Measurements from ENCODE around the gene SAT1.

DNA sequence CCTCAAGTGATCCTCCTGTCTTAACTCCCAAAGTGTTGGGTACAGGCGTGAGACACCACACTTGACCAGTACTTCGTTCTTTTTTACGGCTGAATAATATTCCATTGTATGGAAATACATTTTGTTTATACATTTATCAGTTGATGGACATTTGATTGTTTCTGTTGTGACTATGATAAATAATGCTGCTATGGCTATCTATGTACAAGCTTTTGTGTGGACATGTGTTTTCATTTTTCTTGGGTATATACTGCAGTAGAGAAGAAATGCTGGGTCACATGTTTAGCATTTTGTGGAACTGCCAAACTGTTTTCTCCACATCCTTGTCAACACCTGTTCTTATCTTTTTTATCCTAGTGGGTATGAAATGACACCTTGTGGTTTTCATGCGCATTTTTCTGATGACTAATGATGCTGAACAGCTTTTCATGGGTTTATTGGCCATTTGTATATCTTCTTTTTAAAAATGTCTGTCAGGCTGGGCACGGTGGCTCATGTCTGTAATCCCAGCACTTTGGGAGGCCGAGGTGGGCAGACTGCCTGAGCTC lies 37.3 kb downstream of the SAT1 start:
- TF ChIP-seq POLR2A (IDR thresholded peaks at IDR 0.05), result no peak
- TF ChIP-seq, protein P1, sequence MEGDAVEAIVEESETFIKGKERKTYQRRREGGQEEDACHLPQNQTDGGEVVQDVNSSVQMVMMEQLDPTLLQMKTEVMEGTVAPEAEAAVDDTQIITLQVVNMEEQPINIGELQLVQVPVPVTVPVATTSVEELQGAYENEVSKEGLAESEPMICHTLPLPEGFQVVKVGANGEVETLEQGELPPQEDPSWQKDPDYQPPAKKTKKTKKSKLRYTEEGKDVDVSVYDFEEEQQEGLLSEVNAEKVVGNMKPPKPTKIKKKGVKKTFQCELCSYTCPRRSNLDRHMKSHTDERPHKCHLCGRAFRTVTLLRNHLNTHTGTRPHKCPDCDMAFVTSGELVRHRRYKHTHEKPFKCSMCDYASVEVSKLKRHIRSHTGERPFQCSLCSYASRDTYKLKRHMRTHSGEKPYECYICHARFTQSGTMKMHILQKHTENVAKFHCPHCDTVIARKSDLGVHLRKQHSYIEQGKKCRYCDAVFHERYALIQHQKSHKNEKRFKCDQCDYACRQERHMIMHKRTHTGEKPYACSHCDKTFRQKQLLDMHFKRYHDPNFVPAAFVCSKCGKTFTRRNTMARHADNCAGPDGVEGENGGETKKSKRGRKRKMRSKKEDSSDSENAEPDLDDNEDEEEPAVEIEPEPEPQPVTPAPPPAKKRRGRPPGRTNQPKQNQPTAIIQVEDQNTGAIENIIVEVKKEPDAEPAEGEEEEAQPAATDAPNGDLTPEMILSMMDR (IDR thresholded peaks at IDR 0.05), result no peak

Measured in transverse colon (tissue), 3 donors.